ENCODE data around the gene GPR162. TPM values are rescaled to one million over a fixed set of nuclear protein-coding genes. Genes with fewer than 3 reads are reported as not detected.

The GPR162 gene
- total RNA-seq, 4 donors from 2014 or later, result 1.3 to 2.3 (median 1.5) TPM; not detected in 1

GRCh38 chr12:6792522-6793201 lies 29.0 kb upstream of the GPR162 start:
- H3K4me1 ChIP-seq, result peaks cover 0 to 18% (median 6%) of the 10 kb centered on the region in 3 donors
- 28 to 30% methylated on average over 8 to 9 of the region's 12 CpGs for WGBS, 2 donors
- intact Hi-C loops (cut with DNase I), result no loop called here
- no peak for DNase-seq
- H3K4me3 ChIP-seq, result peak overlapping the region in 2 of 4 donors; percentile 17 to 39
- H3K27ac ChIP-seq, result peak overlapping the region in 1 of 4 donors; percentile 59
- no peaks in the 10 kb centered on the region for H3K36me3 ChIP-seq
- H3K9me3 ChIP-seq, result no peaks in the 10 kb centered on the region
- no peaks in the 10 kb centered on the region for H3K27me3 ChIP-seq
- TF ChIP-seq, protein P1, sequence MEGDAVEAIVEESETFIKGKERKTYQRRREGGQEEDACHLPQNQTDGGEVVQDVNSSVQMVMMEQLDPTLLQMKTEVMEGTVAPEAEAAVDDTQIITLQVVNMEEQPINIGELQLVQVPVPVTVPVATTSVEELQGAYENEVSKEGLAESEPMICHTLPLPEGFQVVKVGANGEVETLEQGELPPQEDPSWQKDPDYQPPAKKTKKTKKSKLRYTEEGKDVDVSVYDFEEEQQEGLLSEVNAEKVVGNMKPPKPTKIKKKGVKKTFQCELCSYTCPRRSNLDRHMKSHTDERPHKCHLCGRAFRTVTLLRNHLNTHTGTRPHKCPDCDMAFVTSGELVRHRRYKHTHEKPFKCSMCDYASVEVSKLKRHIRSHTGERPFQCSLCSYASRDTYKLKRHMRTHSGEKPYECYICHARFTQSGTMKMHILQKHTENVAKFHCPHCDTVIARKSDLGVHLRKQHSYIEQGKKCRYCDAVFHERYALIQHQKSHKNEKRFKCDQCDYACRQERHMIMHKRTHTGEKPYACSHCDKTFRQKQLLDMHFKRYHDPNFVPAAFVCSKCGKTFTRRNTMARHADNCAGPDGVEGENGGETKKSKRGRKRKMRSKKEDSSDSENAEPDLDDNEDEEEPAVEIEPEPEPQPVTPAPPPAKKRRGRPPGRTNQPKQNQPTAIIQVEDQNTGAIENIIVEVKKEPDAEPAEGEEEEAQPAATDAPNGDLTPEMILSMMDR (IDR thresholded peaks at IDR 0.05), result no peak
- TF ChIP-seq POLR2A (IDR thresholded peaks at IDR 0.05), result no peak

GRCh38 chr12:6795088-6795487 lies 26.5 kb upstream of the GPR162 start:
- Histone ChIP-seq H3K36me3 (no peaks in the 10 kb centered on the region), H3K9me3 (no peaks in the 10 kb centered on the region), H3K4me3 (no peak overlapping the region), H3K4me1 (peaks cover 0 to 10% (median 6%) of the 10 kb centered on the region in 3 donors), H3K27ac (no peak overlapping the region), H3K27me3 (no peaks in the 10 kb centered on the region)
- WGBS, 2 donors, result 80% methylated on average over 2 of the region's 2 CpGs
- intact Hi-C loops (cut with DNase I), result no loop called here
- no peak for TF ChIP-seq POLR2A (IDR thresholded peaks at IDR 0.05)
- TF ChIP-seq, protein P1 (IDR thresholded peaks at IDR 0.05), result no peak
- DNase-seq, result no peak

- no peak overlapping the region for H3K4me3 ChIP-seq
- H3K9me3 ChIP-seq, result no peaks in the 10 kb centered on the region
- H3K4me1 ChIP-seq, result peaks cover 0 to 10% (median 6%) of the 10 kb centered on the region in 3 donors
- no peaks in the 10 kb centered on the region for H3K27me3 ChIP-seq
- TF ChIP-seq POLR2A (IDR thresholded peaks at IDR 0.05), result no peak
- TF ChIP-seq, protein P1 (IDR thresholded peaks at IDR 0.05), result no peak
- no peak overlapping the region for H3K27ac ChIP-seq
- intact Hi-C loops (cut with DNase I), result no loop called here
- H3K36me3 ChIP-seq, result no peaks in the 10 kb centered on the region
- 92 to 100% methylated on average over 2 to 4 of the region's 4 CpGs for WGBS, 2 donors
- no peak for DNase-seq
Measured at GRCh38 chr12:6796576-6796975, 25.0 kb upstream of the GPR162 start.

DNA sequence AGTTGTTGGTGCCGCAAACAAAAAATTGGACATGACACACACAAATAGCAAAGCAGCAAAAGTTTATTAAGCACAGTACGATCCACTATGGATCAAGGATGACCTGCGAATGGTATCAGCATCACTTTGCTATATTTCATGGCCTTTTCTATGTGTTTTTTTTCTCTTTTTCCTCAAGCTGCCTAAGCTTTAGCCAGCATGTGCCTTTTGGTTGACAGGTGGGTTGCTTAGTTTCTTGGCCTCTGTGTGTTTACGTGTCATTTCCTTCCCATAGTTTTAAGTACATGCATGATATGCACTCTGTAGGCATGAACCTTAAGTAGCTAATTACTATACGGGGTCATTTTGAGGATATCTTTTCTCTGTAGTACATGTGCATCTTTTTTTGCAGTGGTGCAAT lies 22.5 kb upstream of the GPR162 start:
- 89 to 90% methylated on average over 5 of the region's 5 CpGs for WGBS, 2 donors
- intact Hi-C loops (cut with DNase I), result no loop called here
- DNase-seq, result no peak

GRCh38 chr12:6807170-6807569 lies 14.5 kb upstream of the GPR162 start:
- DNase-seq, result no peak
- Histone ChIP-seq H3K27ac (no peak overlapping the region), H3K4me3 (no peak overlapping the region), H3K4me1 (no peaks in the 10 kb centered on the region), H3K27me3 (no peaks in the 10 kb centered on the region), H3K9me3 (no peaks in the 10 kb centered on the region), H3K36me3 (no peaks in the 10 kb centered on the region)
- 20 to 55% methylated on average over 1 of the region's 1 CpG for WGBS, 2 donors
- TF ChIP-seq POLR2A (IDR thresholded peaks at IDR 0.05), result no peak
- TF ChIP-seq, protein P1 (IDR thresholded peaks at IDR 0.05), result no peak
- intact Hi-C loops (cut with DNase I), result no loop called here

More for the DNA sequence above, 22.5 kb upstream of the GPR162 start:
- TF ChIP-seq, protein P1 (IDR thresholded peaks at IDR 0.05), result no peak
- no peak for TF ChIP-seq POLR2A (IDR thresholded peaks at IDR 0.05)
- Histone ChIP-seq H3K9me3 (no peaks in the 10 kb centered on the region), H3K4me1 (no peaks in the 10 kb centered on the region), H3K27me3 (no peaks in the 10 kb centered on the region), H3K27ac (no peak overlapping the region), H3K36me3 (no peaks in the 10 kb centered on the region), H3K4me3 (no peak overlapping the region)

Data from esophagus squamous epithelium (tissue), 5 donors.